Urothelium cell line (cell line): Measurements from ENCODE around the gene TBCE.
A peak's percentile ranks its signal among the peaks of the same experiment; 100 is the strongest.

Source experiments
- DNase-seq: peaks from one replicate; pipeline ENCODE4 v3.0.0; 2011; ENCODE audit warnings: low spot score, mixed read lengths
- FAIRE-seq: peaks from 2 replicates; lab custom pipeline; 2011; peaks lifted over from hg19 to GRCh38; lab: Jason Lieb, UNC

The TBCE gene

DNA sequence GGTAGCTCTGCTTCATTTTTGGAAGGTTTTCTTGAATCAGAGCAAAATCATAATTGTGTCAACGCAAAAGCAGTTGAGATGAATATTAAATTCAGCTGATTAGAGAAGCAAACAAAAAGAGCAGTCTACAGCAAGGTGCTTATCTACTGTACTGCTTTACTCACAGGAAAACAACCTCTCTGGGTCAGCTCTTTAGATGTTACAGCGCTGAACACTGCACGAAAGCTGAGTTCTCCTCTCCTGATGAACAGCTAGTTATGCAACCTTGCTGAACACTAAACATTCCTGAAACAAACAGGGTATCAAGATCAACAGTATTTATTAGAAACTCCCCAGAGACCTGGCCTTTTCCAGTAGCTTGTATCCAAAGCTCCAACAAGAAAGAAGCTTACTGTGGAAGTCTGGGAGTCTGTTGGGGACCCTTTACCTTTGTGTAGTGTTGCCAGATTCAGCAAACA lies 41.3 kb downstream of the TBCE start:
- FAIRE-seq: no peak
- DNase-seq: no peak

DNA sequence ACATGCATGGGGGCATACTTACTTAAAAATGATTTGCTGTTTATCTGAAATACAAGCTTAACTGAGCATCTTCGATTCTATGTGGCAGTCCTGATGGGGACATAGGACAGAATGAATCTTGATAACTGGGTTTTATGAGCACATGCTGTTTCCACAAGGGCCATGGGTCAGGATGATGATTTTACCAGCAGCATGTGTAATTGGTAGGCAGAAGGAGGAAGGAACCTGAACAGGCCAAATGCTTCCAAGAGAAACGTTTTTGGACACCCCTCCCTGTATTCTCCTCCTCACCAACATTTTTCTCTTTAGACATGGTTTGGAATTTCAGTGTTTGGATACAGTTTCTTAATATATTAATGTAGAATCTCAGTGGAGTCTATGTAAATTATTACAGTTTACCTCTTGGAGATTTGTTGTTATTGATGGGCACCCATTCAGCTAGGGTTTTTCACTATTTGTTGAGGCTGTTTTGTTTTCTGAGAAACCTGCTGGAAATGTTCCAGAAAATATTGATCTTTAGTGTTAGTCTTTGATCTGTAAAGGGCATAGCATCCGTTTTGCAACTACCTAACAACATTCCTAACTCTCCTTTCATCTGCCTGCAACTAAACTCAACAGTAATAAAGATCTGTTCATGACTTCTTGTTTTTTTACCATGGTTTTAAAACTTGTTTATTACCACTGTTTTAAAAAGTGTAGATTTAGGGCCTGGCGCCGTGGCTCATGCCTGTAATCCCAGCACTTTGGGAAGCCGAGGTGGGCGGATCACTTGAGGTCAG lies 42.0 kb downstream of the TBCE start:
- FAIRE-seq (no peak), DNase-seq (no peak)

DNA sequence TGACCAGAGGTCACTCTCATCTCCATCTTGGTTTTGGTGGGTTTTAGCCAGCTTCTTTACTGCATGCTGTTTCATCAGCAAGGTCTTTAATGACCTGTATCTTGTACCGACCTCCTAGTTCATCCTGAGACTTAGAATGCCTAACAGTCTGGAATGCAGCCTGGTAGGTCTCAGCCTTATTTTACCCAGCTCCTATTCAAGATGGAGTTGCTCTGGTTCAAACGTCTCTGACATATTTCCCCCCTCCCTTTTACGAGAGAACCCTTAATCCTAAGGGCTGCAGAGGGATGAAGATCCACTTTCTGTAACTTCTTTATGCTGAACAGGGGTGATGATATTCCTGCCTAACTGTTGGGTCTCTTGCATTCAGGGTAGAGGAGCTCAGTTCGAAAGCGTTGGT lies 43.2 kb downstream of the TBCE start:
- FAIRE-seq (no peak), DNase-seq (no peak)

DNA sequence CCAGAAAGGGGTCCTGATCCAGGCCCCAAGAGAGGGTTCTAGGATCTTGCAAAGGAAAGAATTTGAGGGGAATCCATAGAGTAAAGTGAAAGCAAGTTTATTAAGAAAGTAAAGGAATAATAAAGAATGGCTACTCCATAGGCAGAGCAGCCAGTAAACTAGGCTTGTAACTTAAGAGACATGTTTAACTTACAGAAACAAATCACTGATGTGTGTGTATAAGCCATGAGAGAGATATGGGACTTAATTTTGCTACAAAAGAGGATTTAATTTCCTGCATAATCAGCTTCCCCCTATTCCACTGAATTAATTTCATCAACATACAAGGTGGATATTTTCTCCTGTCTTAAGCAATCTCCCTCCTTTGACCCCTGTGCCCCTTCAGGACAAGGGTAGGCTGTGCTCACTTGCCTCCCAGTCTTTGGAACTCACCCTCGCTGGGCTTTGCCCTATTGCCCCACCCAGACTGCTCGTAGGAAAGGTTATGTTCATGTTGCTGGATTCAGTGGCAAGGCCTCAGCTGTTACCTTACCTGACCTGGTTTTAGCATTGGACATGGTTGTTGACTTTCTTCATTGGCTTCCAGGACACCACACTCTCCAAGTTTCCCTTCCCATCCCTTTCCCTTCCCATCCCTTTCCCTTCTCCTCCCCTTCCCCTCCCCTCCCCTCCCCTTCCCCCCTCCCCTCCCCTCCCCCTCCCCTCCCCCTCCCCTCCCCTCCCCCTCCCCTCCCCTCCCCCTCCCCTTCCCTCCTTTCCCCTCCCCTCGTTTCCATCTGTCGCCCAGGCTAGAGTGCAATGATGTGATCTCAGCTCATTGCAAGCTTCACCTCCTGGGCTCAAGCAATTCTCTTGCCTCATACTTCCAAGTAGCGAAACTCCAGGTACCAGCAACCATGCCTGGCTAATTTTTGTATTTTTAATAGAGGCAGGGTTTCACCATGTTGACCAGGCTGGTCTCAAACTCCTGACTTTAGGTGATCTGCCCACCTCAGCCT lies 44.6 kb downstream of the TBCE start:
- FAIRE-seq: peak; percentile 50
- DNase-seq: peak; percentile 53

DNA sequence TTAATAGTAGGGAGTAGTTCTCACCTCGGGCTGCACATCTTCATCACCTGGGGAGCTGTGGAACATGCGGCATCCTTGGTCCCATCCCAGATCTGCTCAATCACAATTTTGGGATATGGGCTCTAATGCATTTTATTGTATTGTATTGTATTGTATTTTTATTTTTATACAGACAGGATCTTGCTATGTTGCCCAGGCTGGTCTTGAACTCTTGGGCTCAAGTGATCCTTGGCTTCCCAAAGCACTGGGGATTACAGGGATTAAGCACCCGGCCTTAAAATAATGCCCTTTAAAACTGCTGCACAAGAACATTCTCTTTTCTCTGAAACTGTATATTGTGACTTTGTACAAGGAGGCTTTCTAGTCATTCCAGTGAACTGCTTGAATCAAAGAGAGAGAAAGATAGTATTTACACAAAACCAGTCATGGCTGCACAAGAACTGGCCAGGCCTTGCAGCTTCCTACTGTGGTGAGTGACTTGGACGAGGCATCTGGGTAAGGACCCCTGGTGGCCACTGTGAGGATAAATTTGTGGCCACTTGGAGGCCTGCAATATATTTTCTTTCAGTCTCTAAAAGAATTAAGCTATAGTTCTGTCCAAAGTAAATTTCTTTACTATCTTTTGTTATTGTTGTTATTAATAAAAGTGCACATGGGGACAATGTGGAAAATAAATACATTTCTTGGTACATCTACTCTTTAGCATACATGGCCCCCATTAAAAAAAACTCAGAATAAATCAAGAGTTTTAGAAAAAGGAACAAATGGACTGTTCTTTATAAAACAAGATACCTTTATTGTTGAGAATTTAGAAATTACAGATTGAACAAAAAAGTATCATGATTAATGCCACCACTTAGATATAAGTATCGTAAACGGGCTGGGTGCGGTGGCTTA lies 48.0 kb downstream of the TBCE start:
- DNase-seq (peak; percentile 56), FAIRE-seq (no peak)

DNA sequence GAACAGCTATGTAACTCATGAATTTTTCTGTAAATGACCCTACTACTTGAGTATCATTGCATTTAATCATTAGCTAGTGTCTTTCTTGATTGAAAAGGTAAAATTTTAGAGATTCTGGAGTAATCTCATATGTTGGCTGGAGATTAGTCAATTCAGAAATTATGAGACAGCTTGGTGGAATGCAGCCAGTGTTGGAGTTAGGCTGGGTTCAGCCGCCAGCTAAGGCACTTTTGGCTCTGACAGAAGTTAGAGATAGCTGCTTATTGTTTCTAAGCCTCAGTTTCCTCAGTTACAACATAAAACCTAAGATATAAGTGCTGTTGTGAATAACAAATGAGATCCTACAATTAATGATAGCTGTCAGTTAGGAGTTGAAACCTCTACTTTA lies 49.4 kb downstream of the TBCE start:
- FAIRE-seq: no peak
- no peak for DNase-seq

DNA sequence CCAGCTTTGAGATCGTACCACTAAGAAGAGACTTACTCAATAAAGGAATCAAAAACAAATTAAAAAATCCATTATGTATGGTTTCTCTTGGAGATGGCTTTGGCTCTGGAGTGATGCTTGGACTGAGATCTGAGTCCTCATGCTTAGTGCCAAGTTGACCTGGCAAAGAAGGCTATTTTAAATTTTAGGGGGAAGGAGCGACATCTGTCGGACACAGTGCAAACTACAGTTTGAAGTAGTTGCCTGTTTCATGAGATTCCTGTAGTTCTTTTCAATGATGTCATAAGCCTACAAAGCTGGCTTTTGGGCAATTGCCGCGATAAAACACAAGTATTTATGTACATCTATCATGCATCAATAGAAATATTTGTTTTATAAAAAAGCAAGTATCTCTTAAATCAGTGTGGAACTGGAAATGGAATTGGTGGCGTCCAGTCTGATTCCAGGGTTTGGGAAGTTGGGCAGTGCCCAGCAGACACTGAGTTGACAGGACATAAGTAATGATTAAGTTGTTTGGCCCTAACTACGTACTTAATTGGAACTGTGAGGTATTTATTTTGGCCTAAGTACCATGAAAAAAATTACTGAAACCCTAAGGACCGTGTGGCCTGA lies 50.0 kb downstream of the TBCE start:
- no peak for FAIRE-seq
- peak; percentile 65 for DNase-seq

DNA sequence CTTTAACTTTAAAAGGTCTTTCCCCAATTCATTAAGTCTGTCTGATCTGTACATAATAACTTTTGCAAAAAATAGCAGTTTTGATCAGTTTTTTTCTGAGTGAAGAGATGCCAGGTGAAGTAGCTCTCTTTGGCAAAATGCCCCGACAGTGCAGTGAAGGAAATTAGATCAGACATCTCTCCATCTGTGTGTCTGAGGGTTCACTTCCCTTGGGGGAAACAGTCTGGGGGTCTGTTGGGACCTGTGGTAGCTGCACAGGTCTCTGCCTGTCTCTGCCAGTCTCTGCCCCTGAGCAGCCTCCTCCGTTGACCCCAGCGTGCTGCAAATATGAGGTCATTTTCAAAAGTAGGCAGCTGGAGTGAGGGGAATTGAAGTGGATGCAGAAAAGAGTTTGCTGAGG lies 54.5 kb downstream of the TBCE start:
- FAIRE-seq: no peak

DNA sequence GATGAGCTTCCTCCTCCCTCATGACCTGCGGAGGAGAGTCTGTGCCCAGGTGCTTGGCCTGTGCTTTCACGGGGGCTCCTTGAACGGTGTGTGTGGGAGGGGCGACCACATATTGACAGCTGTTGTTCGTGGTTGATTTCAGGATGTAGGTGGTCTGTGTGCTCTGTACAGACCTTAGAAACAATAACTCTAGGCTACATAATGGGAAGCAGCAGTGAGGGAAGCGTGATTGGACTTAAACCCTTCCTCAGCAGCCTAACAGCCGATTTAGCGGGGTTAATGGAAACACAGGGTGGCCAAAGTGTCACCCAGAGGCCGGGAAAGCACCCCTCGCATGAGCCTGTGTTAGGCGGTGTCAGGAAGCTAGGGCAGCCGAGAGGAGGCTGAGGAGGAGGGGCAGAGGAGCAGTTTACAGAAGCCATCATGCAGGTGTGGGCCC lies 56.0 kb downstream of the TBCE start:
- DNase-seq (no peak), FAIRE-seq (no peak)

More for the DNA sequence above, 54.5 kb downstream of the TBCE start:
- no peak for DNase-seq

DNA sequence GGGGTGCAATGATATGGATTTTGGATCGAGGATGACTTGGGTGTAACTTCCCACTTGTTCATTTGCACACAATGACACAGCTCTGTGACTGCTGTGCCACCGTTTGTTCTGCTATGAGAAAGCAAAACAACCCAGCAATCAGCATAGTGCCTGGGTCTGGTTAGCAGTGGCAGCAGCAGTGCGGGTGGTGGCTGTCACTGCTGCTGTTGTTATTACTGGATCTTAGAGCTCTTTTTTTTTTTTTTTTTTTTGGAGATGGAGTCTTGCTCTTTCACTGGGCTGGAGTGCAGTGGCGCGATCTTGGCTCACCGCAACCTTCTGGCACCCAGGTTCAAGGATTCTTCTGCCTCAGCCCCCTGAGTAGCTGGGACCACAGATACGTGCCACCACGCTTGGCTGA lies 56.9 kb downstream of the TBCE start:
- no peak for FAIRE-seq

DNA sequence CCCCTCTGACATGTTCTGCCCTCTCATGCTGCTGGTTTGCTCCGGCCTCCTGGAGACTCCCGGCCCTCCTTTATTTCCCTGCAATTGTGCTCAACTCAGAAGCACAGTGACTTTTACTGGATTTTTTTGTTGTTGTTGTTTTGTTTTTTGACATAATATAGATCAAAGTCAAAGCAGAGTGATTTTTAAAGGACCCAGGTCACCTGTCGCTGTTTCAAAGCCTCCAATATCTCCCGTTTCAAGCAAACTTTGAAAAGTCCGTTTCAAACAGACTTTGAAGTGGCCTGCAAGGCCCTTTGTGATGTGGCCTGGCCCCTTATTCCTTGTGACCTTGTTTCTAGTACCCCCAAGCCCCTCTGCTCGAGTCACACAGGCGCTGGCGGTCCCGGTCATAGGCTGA lies 58.1 kb downstream of the TBCE start:
- FAIRE-seq (no peak), DNase-seq (no peak)

More for the DNA sequence above, 56.9 kb downstream of the TBCE start:
- no peak for DNase-seq

DNA sequence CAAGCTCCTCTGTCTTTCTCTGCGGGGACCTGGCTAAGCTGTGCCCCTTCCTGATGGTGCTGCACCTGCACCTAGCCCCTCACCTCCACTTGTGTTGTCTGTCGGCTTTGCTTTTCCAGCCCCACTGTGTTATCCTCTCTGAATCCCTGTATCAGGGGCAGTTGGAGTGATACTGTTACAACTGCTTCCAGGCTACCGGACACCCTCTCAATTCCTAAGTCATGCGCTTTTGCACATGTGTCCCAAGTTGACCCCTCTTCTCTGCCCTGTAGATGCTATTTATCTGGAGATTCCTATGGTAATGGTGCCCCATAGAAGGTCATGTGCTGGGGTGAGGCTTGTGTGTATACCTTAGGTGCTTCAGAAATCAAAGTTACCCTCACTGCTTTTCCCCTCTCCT lies 58.9 kb downstream of the TBCE start:
- DNase-seq: no peak
- FAIRE-seq: no peak

DNA sequence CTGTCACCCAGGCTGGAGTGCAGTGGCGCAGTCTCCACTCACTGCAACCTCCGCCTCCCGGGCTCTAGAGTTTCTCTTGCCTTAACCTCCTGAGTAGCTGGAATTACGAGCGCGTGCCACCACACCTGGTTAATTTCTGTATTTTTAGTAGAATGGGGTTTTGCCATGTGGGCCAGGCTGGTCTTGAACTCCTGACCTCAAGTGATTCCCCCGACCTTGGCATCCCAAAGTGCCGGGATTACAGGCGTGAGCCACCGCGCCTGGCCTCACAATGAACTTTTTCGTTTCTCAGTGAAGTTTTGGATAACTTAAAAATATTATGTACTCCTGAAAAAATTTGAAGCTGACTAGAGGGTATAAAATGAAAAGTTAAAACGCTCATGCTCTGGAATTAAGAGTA lies 59.5 kb downstream of the TBCE start:
- no peak for FAIRE-seq

DNA sequence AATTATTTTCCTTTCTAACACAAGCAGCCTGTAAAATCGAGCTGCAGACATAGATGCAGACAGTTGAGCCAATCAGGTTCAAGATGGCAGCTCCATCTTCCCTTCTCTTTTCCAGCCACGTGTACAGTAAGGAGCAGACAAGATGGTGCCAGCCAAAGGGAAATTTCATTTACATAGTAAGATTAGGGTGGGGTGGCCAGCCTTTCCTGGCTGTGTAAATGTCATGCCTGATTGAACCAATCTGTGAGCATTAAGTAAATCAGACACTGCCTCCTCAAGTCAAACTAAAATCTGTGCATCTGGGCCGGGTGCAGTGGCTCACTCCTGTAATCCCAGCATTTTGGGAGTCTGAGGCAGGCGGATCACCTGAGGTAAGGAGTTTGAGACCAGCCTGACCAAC lies 60.2 kb downstream of the TBCE start:
- DNase-seq: no peak
- no peak for FAIRE-seq

More for the DNA sequence above, 59.5 kb downstream of the TBCE start:
- DNase-seq: no peak

DNA sequence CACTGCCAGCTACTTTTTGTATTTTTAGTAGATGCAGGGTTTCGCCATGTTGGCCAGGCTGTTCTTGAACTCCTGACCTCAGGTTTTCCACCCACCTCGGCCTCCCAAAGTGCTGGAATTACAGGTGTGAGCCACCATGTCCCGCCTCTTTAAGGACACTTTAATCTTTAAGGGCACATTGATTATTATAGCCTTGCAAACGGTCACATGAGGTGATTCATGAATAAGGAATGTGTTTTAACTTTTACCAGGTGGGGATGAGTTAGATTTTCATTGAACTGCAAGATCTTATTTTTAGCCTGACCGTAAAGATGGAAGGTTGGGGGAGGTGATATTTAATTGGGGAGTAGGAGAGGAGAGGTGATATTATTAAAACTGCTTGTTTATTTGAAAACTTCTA lies 61.9 kb downstream of the TBCE start:
- FAIRE-seq (no peak), DNase-seq (peak; percentile 31)

DNA sequence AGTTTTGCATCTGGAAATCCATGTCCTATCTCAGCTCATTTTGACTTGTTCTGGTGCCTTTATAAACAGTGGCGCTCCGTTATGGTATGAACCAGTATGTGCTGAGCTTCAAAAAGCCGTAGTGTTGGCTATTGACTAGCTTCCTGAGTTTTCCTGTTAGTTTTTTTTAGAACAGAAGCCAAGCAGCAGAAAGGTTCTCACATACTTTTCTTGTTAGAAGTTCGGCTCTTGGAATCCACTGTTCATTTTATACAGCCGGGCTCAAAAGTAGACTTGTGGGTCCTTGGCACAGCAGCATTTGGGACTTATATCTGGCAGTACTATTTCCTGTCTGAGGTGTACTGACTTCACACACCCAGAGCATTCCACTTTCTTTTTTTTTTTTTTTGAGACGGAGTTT lies 63.8 kb downstream of the TBCE start:
- DNase-seq (no peak), FAIRE-seq (no peak)

DNA sequence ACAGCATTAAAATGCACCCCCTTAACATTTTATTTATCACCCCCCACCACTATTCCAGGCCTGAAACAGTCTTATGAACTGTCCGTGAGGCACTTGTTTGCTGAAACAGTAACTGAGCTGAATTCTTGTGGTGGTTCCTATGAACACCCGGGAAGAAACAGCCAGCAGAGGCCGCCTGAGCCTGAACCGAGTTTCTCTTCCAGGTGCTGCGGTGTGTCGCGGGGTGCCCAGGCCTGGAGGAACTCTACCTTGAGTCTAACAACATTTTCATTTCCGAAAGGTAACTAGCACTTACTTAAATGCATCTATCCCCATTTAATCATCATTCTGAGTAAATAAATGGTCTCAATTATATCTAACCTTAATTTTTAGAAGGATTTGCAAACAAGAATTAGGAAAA lies 66.8 kb downstream of the TBCE start:
- FAIRE-seq (no peak), DNase-seq (no peak)

DNA sequence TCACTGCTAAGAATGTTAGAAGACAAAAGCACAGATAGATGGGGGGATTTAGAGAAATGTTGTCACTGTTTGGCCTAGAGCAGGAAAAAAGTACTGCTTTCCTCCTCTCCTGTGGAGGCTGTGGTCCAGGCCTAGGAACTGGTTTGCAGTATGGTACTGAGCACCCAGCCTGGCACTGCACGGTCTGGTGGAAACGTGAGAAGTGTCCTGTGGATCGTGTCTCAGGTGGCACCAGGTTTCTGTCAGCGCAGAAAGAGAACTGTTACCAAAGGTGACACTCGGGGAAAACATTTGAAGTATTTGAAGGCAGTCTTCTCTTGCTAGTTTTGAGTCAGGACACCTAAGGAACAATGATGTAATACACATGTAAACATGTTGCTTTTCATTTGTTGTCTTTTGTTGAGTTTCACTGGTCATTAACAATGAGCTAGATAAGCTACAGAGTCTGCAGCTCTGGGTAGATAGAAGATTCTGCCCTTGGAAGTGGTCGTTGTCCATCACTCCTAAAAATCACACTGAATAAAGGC lies 74.0 kb downstream of the TBCE start:
- DNase-seq: no peak
- no peak for FAIRE-seq

DNA sequence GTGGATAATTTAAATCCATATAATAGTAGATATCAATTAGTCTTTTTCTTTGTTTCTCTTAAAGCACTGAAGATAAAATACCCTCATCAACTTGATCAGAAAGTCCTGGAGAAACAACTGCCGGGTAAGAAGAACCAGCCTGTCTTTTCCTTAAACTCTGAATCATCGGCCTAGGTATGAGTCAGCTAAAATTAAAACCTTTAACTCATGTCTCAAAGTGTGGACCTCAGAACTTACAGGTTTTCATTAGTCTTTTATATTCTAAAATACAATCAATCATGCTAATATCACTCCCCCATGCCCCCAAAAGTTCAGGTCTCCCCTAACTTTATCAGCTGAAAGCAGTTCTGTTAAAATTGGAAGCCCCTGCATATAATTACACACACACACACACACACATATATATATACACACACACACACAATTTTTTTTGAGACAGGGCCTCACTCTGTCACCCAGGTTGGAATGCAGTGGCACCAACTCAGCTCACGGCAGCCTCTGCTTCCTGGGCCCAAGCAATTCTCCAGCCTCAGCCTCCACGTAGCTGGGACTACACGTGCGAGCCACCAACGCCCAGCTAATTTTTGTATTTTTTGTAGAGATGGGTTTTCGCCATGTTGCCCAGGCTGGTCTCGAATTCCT lies 75.7 kb downstream of the TBCE start:
- DNase-seq (peak; percentile 47), FAIRE-seq (no peak)

DNA sequence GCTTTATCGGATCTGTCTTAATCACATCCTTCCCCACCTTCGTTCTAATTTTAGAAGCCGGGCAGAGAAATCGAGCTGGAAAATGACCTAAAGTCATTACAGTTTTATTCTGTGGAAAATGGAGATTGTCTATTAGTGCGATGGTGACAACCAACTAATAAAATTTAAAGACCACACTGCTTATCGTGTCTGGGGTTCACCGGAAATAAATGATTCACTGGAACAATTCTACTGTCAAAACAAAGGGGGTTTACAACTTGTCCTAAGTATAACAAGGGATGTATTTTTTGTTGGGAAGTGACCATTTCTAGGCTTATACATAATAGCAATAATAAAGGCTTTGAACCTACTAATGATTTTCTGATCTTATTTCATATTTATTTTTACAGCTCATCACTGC lies 81.4 kb downstream of the TBCE start:
- FAIRE-seq (no peak), DNase-seq (no peak)
